K562 (cell line): ENCODE results near the gene TSGA10IP. TPM values are rescaled to one million over a fixed set of nuclear protein-coding genes. Genes with fewer than 3 reads are reported as not detected.

ENCODE experiments used
- CEBPZ ChIP-seq: fragments of 150-350 bp; IDR thresholded peaks from 2 replicates; pipeline ENCODE4 v1.6.1; 2014; ENCODE audit warnings: low read depth, mild to moderate bottlenecking, low read length, borderline replicate concordance
- E2F5 ChIP-seq: sonication (generic); formaldehyde crosslinking; IDR thresholded peaks from 2 replicates; pipeline ENCODE4 v1.8.0; 2022; ENCODE audit warnings: mild to moderate bottlenecking, missing genetic modification reagents
- ELF2 ChIP-seq: fragments of 250-450 bp; sonication (Bioruptor Pico); IDR thresholded peaks from 2 replicates; pipeline ENCODE4 v1.5.0; 2021; ENCODE audit warnings: mild to moderate bottlenecking
- GABPB2 ChIP-seq: fragments of 250-450 bp; sonication (Bioruptor Pico); conservative IDR thresholded peaks from 2 replicates; pipeline ENCODE4 v1.5.1; 2021; ENCODE audit warnings: mild to moderate bottlenecking
- HDAC1 ChIP-seq, 2 experiments: fragments of 450-650 bp; IDR thresholded peaks; 2 replicates each; pipeline ENCODE4 v1.6.1; 2016 to 2017; ENCODE audit warnings: inconsistent platforms in 1 of 2, mild to moderate bottlenecking in 1 of 2, moderate library complexity in 1 of 2
- HNRNPLL ChIP-seq: fragments of 200-400 bp; formaldehyde crosslinking; IDR thresholded peaks from 2 replicates; pipeline ENCODE4 v1.6.1; 2017; ENCODE audit warnings: low read length, low read depth, mild to moderate bottlenecking; ENCODE audit not compliant: poor library complexity, severe bottlenecking
- MEF2D ChIP-seq: conservative IDR thresholded peaks from 2 replicates; pipeline ENCODE4 v1.6.1; 2016; ENCODE audit warnings: low read depth, missing genetic modification characterization, missing compliant biosample characterization
- NR2C2 ChIP-seq, 2 experiments: fragments of 200-800 bp in 1 of 2; sonication (Bioruptor generic) in 1 of 2; sonication (generic) in 1 of 2; formaldehyde crosslinking in 1 of 2; IDR thresholded peaks; 2 replicates each; pipeline versions ENCODE4 v1.6.1 to v1.8.0; 2016 to 2022; ENCODE audit warnings: mild to moderate bottlenecking in 1 of 2, missing compliant biosample characterization in 1 of 2, missing genetic modification characterization in 1 of 2, missing genetic modification reagents in 1 of 2
- SMC3 ChIP-seq: conservative IDR thresholded peaks from 2 replicates; pipeline ENCODE4 v1.6.1; 2011; ENCODE audit warnings: low read depth, low read length, improper control_type of control experiment; ENCODE audit not compliant: insufficient read depth
- STAT5A ChIP-seq: IDR thresholded peaks from 2 replicates; pipeline ENCODE4 v1.6.1; 2012; ENCODE audit warnings: low read length, inconsistent platforms, borderline replicate concordance
- ZBTB33 ChIP-seq: sonication (generic); formaldehyde crosslinking; IDR thresholded peaks from 2 replicates; pipeline ENCODE4 v1.8.1; 2023; ENCODE audit warnings: mild to moderate bottlenecking, missing genetic modification reagents
- ZEB2 ChIP-seq: fragments of 450-650 bp; IDR thresholded peaks from 2 replicates; pipeline ENCODE4 v1.6.1; 2016
- ZKSCAN3 ChIP-seq: fragments of 250-450 bp; sonication (Bioruptor Pico); IDR thresholded peaks from 2 replicates; pipeline ENCODE4 v1.4.0; 2020
- ZNF76 ChIP-seq: fragments of 250-450 bp; sonication (Bioruptor Pico); IDR thresholded peaks from 2 replicates; pipeline ENCODE4 v1.4.0; 2020; ENCODE audit warnings: mild to moderate bottlenecking, moderate library complexity, borderline replicate concordance
- ZNF766 ChIP-seq: fragments of 200-800 bp; sonication (Bioruptor generic); conservative IDR thresholded peaks from 2 replicates; pipeline ENCODE4 v1.6.1; 2016; ENCODE audit warnings: missing genetic modification characterization, missing compliant biosample characterization
- polyA plus RNA-seq, 8 experiments: library from polyadenylated mRNA; depleted of rRNA in 4 of 8; stranded (reverse) in 5 of 8; unstranded in 3 of 8; fragments of >200 nt; fragmentation: Nextera tagmentation in 2 of 8; fragmentation: Illumina TruSeq in 1 of 8; extraction: Ambion mirVana in 2 of 8; extraction: Trizol in 1 of 8; gene quantifications; 2 replicates each; pipeline versions ENCODE4 v1.2.1 to v1.2.3, GENCODE V29; 2011 to 2014; ENCODE audit warnings: inconsistent platforms in 1 of 8, missing spikeins in 1 of 8
- total RNA-seq, 7 experiments: library from RNA; depleted of rRNA in 6 of 7; stranded (reverse); fragments of >200 nt in 6 of 7; fragmentation: Illumina TruSeq in 2 of 7; extraction: Trizol in 2 of 7; gene quantifications; 2 replicates each; pipeline versions ENCODE4 v1.2.1 to v1.2.3, GENCODE V29; 2011 to 2021; ENCODE audit warnings: low replicate concordance in 1 of 7
- TF ChIP-seq, protein P1 (sequence below): sonication (generic); formaldehyde crosslinking; IDR thresholded peaks from 2 replicates; pipeline ENCODE4 v1.9.0; 2022; ENCODE audit warnings: mild to moderate bottlenecking, missing genetic modification reagents
- TF ChIP-seq, protein P2 (sequence below): fragments of 450-650 bp; IDR thresholded peaks from 2 replicates; pipeline ENCODE4 v1.6.1; 2018; ENCODE audit not compliant: partially characterized antibody

Gene TSGA10IP
- total and polyA plus RNA-seq, 9 of the 15 experiments (the other 6 are each of a cell fraction or from before 2014, with no cell fraction given): not detected

GRCh38 chr11:65919141-65919572 lies 26.1 kb upstream of the TSGA10IP start, which contains the start of gene DRAP1 (continued):
- TF ChIP-seq CEBPZ (peak; percentile 61; the same call in 1 of the 2 replicates), HNRNPLL (peak; percentile 53), NR2C2 (CRISPR knock-in tag; IDR thresholded peaks at IDR 0.05) (peak; percentile 67), NR2C2 (tag; IDR thresholded peaks at IDR 0.05) (peak; percentile 76), ELF2 (CRISPR knock-in tag) (0 out of 2 replicates have a peak, but pooled peaks have one; percentile 47), E2F5 (CRISPR knock-in tag) (no peak), ZKSCAN3 (CRISPR knock-in tag) (no peak), ZNF766 (CRISPR knock-in tag) (0 out of 2 replicates have a peak, but pooled peaks have one; percentile 60), MEF2D (tag) (no peak), ZEB2 (no peak), ZBTB33 (CRISPR knock-in tag) (peak; percentile 90), ZNF76 (CRISPR knock-in tag) (no peak), STAT5A (peak; percentile 48; the same call in 1 of the 2 replicates), GABPB2 (CRISPR knock-in tag) (no peak), HDAC1 (IDR thresholded peaks at IDR 0.05) (peak; percentile 23 to 50; a peak in 2 of 4 replicates), SMC3 (0 out of 2 replicates have a peak, but pooled peaks have one; percentile 9)
- TF ChIP-seq, protein P1, sequence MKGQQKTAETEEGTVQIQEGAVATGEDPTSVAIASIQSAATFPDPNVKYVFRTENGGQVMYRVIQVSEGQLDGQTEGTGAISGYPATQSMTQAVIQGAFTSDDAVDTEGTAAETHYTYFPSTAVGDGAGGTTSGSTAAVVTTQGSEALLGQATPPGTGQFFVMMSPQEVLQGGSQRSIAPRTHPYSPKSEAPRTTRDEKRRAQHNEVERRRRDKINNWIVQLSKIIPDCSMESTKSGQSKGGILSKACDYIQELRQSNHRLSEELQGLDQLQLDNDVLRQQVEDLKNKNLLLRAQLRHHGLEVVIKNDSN (CRISPR knock-in tag): no peak
- TF ChIP-seq, protein P2, sequence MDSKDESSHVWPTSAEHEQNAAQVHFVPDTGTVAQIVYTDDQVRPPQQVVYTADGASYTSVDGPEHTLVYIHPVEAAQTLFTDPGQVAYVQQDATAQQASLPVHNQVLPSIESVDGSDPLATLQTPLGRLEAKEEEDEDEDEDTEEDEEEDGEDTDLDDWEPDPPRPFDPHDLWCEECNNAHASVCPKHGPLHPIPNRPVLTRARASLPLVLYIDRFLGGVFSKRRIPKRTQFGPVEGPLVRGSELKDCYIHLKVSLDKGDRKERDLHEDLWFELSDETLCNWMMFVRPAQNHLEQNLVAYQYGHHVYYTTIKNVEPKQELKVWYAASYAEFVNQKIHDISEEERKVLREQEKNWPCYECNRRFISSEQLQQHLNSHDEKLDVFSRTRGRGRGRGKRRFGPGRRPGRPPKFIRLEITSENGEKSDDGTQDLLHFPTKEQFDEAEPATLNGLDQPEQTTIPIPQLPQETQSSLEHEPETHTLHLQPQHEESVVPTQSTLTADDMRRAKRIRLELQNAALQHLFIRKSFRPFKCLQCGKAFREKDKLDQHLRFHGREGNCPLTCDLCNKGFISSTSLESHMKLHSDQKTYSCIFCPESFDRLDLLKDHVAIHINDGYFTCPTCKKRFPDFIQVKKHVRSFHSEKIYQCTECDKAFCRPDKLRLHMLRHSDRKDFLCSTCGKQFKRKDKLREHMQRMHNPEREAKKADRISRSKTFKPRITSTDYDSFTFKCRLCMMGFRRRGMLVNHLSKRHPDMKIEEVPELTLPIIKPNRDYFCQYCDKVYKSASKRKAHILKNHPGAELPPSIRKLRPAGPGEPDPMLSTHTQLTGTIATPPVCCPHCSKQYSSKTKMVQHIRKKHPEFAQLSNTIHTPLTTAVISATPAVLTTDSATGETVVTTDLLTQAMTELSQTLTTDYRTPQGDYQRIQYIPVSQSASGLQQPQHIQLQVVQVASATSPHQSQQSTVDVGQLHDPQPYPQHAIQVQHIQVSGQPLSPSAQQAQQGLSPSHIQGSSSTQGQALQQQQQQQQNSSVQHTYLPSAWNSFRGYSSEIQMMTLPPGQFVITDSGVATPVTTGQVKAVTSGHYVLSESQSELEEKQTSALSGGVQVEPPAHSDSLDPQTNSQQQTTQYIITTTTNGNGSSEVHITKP: peak; percentile 89
